SU-DHL-6 (cell line): ENCODE results near the gene EML2.

ENCODE experiments used
- CTCF ChIP-seq: fragments of 200-600 bp; sonication (generic); IDR thresholded peaks from one replicate; pipeline ENCODE4 v1.5.1; 2017; ENCODE audit warnings: antibody characterized with exemption, mild to moderate bottlenecking, low read length, moderate library complexity; ENCODE audit not compliant: insufficient read depth, poor library complexity, severe bottlenecking
- EZH2phosphoT487 ChIP-seq: fragments of 200-600 bp; sonication (generic), shearing (Covaris generic); conservative IDR thresholded peaks from 2 replicates; pipeline ENCODE4 v1.6.1; 2018; ENCODE audit warnings: mild to moderate bottlenecking, antibody characterized with exemption, low read length, moderate library complexity, mixed read lengths

- TF ChIP-seq CTCF (no peak), EZH2phosphoT487 (no peak)
These were observed 48.4 kb upstream of the EML2 start for GRCh38 chr19:45687599-45687998.
